Measurements from ENCODE around the gene TCAP. TPM values are rescaled to one million over a fixed set of nuclear protein-coding genes. Genes with fewer than 3 reads are reported as not detected.

Gene TCAP
- total and polyA plus RNA-seq, 2 donors (not counting 1 experiment from before 2014, with no cell fraction given), result 0.05 to 0.17 TPM

DNA sequence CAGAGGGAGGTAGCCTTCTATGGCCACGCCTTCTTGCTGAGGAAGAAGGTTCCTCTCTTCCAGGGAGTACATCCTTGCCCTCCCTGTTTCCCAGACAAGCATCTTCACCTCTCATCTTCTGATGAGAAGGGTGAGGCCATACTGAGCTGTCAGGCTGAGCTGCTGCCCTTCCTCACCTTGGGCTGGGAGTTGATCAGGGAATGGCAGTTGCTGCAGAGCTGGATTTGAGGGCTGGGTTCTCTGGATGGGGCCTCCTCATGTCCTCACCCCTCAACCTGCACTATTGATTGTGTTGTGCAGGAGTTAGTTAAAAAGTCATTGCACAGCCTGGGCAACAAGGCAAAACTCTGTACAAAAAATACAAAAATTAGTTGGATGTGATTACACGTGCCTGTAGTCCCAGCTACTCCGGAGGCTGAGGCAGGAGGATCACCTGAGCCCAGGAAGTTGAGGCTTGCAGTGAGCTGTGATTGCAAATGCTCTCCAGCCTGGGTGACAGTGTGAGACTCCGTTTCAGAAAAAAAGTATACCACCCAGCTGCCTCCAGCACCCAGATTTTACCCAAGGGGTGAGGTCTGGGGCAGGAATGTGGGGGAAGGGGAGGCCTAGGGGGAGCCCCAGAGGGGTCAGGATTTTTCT is 36.8 kb downstream of the TCAP start:
- no peaks in the 10 kb centered on the region for H3K9me3 ChIP-seq (ENCODE audit: control insufficient read depth, insufficient read depth, low read depth, low read length)
- no peak for DNase-seq (ENCODE audit: low read depth in 2 of 2)
- peak overlapping the region; percentile 85 for H3K4me2 ChIP-seq (ENCODE audit: extremely low read depth, insufficient read depth, low read length)
- H3K27ac ChIP-seq (ENCODE audit: insufficient read depth, low read length), result no peak overlapping the region
- H3K27me3 ChIP-seq (ENCODE audit: control insufficient read depth, insufficient read depth, low read length), result no peaks in the 10 kb centered on the region
- H4K20me1 ChIP-seq (ENCODE audit: control insufficient read depth, extremely low read depth, insufficient read depth, low read length), result no peaks in the 10 kb centered on the region
- no peak overlapping the region for H3K9ac ChIP-seq (ENCODE audit: insufficient read depth, low read length)
- no peak overlapping the region for H2AFZ ChIP-seq (ENCODE audit: low read length)
- H3K79me2 ChIP-seq (ENCODE audit: control insufficient read depth, insufficient read depth, low read length), result peaks cover 12% of the 10 kb centered on the region
- peak overlapping the region in 1 of 4 experiments; percentile 83 for H3K4me3 ChIP-seq (replicated peaks in 1 of 4; ENCODE audit: control extremely low read depth in 1 of 4, insufficient read depth in 1 of 4, low read depth in 3 of 4, low read length in 4 of 4)
- no peaks in the 10 kb centered on the region for H3K36me3 ChIP-seq (ENCODE audit: control insufficient read depth, insufficient read depth, low read length)
- TF ChIP-seq, protein P1, sequence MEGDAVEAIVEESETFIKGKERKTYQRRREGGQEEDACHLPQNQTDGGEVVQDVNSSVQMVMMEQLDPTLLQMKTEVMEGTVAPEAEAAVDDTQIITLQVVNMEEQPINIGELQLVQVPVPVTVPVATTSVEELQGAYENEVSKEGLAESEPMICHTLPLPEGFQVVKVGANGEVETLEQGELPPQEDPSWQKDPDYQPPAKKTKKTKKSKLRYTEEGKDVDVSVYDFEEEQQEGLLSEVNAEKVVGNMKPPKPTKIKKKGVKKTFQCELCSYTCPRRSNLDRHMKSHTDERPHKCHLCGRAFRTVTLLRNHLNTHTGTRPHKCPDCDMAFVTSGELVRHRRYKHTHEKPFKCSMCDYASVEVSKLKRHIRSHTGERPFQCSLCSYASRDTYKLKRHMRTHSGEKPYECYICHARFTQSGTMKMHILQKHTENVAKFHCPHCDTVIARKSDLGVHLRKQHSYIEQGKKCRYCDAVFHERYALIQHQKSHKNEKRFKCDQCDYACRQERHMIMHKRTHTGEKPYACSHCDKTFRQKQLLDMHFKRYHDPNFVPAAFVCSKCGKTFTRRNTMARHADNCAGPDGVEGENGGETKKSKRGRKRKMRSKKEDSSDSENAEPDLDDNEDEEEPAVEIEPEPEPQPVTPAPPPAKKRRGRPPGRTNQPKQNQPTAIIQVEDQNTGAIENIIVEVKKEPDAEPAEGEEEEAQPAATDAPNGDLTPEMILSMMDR (conservative IDR thresholded peaks at IDR 0.05 in 1 of 2, IDR thresholded peaks at IDR 0.05 in 1 of 2; ENCODE audit: low read depth in 1 of 2, low read length in 2 of 2), result no peak
- peaks cover 4% of the 10 kb centered on the region for H3K4me1 ChIP-seq (ENCODE audit: control insufficient read depth, extremely low read depth, insufficient read depth, low read length)

DNA sequence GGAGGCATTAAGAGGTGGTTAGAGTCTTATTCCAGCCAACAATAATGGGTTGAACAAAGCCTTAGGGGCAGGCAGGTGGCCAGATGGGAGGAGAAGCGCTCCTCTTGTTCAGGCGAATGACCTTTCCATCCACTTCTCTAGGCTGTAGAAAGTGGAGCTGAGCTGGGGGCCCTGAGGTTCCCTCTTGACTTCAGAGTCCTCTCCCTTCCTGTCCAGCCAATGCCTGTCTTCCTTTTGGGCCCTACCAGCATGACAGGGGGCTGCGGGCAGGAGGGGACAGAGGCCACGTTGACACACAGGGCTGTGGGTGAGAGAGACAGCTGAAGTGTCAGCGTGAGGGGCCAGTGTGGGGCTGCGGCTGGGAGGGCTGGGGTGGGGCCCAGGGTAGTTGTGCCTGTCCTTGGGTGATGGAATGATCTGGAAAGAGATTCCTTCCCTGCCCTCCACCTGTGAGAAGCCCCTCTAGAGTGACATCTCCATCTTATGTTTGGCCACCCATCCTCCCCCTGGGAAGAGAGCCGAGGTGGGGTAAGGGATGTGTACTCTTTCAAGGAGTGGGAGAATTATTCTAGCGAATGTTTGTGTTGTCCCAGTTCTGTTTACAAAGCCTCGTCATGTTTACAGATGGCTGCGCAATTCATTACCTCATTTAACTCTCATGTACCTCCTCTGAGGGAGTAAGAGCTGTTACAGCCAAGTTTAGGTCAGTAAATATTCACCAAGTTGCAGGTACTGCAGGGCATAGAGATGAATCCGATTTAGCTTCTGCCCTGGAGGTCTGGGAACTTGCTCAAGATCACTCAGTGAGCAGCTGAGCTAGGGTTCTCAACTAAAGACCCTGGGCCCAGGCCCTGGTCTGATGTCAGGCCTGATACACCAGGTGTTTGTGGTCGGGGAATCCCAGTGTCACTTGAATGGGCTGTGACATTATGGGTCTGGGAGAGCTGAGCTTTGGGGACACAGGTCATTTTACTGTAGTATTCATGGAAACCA is 38.0 kb downstream of the TCAP start:
- Histone ChIP-seq H3K79me2 (ENCODE audit: control insufficient read depth, insufficient read depth, low read length) (peaks cover 12% of the 10 kb centered on the region), H3K27ac (ENCODE audit: insufficient read depth, low read length) (no peak overlapping the region), H3K4me2 (ENCODE audit: extremely low read depth, insufficient read depth, low read length) (no peak overlapping the region), H3K9ac (ENCODE audit: insufficient read depth, low read length) (no peak overlapping the region), H3K4me1 (ENCODE audit: control insufficient read depth, extremely low read depth, insufficient read depth, low read length) (peaks cover 4% of the 10 kb centered on the region), H3K27me3 (ENCODE audit: control insufficient read depth, insufficient read depth, low read length) (no peaks in the 10 kb centered on the region), H2AFZ (ENCODE audit: low read length) (no peak overlapping the region), H3K4me3 (replicated peaks in 1 of 4; ENCODE audit: control extremely low read depth in 1 of 4, insufficient read depth in 1 of 4, low read depth in 3 of 4, low read length in 4 of 4) (no peak overlapping the region), H3K9me3 (ENCODE audit: control insufficient read depth, insufficient read depth, low read depth, low read length) (no peaks in the 10 kb centered on the region), H3K36me3 (ENCODE audit: control insufficient read depth, insufficient read depth, low read length) (peaks cover 4% of the 10 kb centered on the region), H4K20me1 (ENCODE audit: control insufficient read depth, extremely low read depth, insufficient read depth, low read length) (no peaks in the 10 kb centered on the region)
- no peak for TF ChIP-seq EZH2 (IDR thresholded peaks at IDR 0.05; ENCODE audit: low read length, missing control alignments)
- TF ChIP-seq, protein P1 (conservative IDR thresholded peaks at IDR 0.05 in 1 of 2, IDR thresholded peaks at IDR 0.05 in 1 of 2; ENCODE audit: low read depth in 1 of 2, low read length in 2 of 2), result no peak
- no peak for DNase-seq (ENCODE audit: low read depth in 2 of 2)

DNA sequence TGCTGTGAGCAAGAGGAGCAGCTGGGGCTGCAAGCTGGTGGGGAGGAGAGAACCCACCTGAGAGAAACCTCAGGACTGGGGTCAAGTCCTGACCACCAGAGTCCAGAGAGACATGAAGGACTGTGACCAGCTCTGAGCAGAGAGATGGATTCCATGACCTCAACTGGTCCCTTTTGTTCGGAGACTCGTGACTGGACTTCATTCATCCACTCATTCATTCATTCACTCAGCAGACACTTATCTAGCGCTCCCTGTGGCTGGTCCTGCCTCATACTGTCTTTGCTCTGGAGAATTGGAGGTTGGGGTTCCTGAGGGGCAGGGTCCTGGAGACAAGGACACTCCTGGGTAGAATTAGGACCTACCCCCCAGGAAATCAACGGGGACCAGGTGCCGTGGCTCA is 38.8 kb downstream of the TCAP start:
- no peak for DNase-seq (ENCODE audit: low read depth in 2 of 2)
- TF ChIP-seq, protein P1 (conservative IDR thresholded peaks at IDR 0.05 in 1 of 2, IDR thresholded peaks at IDR 0.05 in 1 of 2; ENCODE audit: low read depth in 1 of 2, low read length in 2 of 2), result no peak
- no peak for TF ChIP-seq EZH2 (IDR thresholded peaks at IDR 0.05; ENCODE audit: low read length, missing control alignments)
- H3K4me2 ChIP-seq (ENCODE audit: extremely low read depth, insufficient read depth, low read length), result no peak overlapping the region
- H3K27me3 ChIP-seq (ENCODE audit: control insufficient read depth, insufficient read depth, low read length), result no peaks in the 10 kb centered on the region
- no peak overlapping the region for H3K4me3 ChIP-seq (replicated peaks in 1 of 4; ENCODE audit: control extremely low read depth in 1 of 4, insufficient read depth in 1 of 4, low read depth in 3 of 4, low read length in 4 of 4)
- no peak overlapping the region for H3K27ac ChIP-seq (ENCODE audit: insufficient read depth, low read length)
- H4K20me1 ChIP-seq (ENCODE audit: control insufficient read depth, extremely low read depth, insufficient read depth, low read length), result no peaks in the 10 kb centered on the region
- peaks cover 12% of the 10 kb centered on the region for H3K79me2 ChIP-seq (ENCODE audit: control insufficient read depth, insufficient read depth, low read length)
- no peak overlapping the region for H3K9ac ChIP-seq (ENCODE audit: insufficient read depth, low read length)
- H2AFZ ChIP-seq (ENCODE audit: low read length), result no peak overlapping the region
- peaks cover 7% of the 10 kb centered on the region for H3K36me3 ChIP-seq (ENCODE audit: control insufficient read depth, insufficient read depth, low read length)
- peaks cover 4% of the 10 kb centered on the region for H3K4me1 ChIP-seq (ENCODE audit: control insufficient read depth, extremely low read depth, insufficient read depth, low read length)
- no peaks in the 10 kb centered on the region for H3K9me3 ChIP-seq (ENCODE audit: control insufficient read depth, insufficient read depth, low read depth, low read length)

Data from fibroblast of lung (primary cell).